SH-SY5Y (cell line): ENCODE data around the gene STX1A.

Experiments used
- GATA2 ChIP-seq: IDR thresholded peaks from 2 replicates; pipeline ENCODE4 v1.6.1; 2011; ENCODE audit warnings: mild to moderate bottlenecking, low read depth, low read length
- GATA3 ChIP-seq: IDR thresholded peaks from 2 replicates; pipeline ENCODE4 v1.6.1; 2011; ENCODE audit warnings: low read depth, mild to moderate bottlenecking, low read length, moderate library complexity

- TF ChIP-seq GATA2 (no peak), GATA3 (no peak)
Observed at GRCh38 chr7:73726083-73726466, 6.6 kb upstream of the STX1A start.
